Neural cell (in vitro differentiated cells): Measurements from ENCODE around the gene SRGAP2B.
"Not testable (repeated sequence)": the region's sequence is repeated elsewhere in the genome, so short reads cannot be mapped to it uniquely, and the experiment has no call there.

ENCODE experiments used
- CTCF ChIP-seq: fragments of 450-650 bp; IDR thresholded peaks from 2 replicates; pipeline ENCODE4 v1.5.1; 2014; ENCODE audit warnings: antibody characterized with exemption, mild to moderate bottlenecking, moderate library complexity; ENCODE audit not compliant: poor library complexity, severe bottlenecking
- EZH2 ChIP-seq: fragments of 200-600, 300-800 bp; shearing (Covaris generic), sonication (generic); IDR thresholded peaks from 2 replicates; pipeline ENCODE4 v1.6.1; 2014; ENCODE audit warnings: antibody characterized with exemption, low read length, borderline replicate concordance, mild to moderate bottlenecking; ENCODE audit not compliant: insufficient read depth, poor library complexity, severe bottlenecking
- MXI1 ChIP-seq: fragments of 450-650 bp; conservative IDR thresholded peaks from 2 replicates; pipeline ENCODE4 v1.6.1; 2014; ENCODE audit warnings: antibody characterized with exemption, mild to moderate bottlenecking; ENCODE audit not compliant: poor library complexity, severe bottlenecking
- POLR2AphosphoS5 ChIP-seq: IDR thresholded peaks from 2 replicates; pipeline ENCODE4 v1.6.1; 2012
- TAF1 ChIP-seq: IDR thresholded peaks from 2 replicates; pipeline ENCODE4 v1.6.1; 2012; ENCODE audit warnings: low read depth

GRCh38 chr1:145036019-145036418 is 59.1 kb downstream of the SRGAP2B start:
- not testable (repeated sequence) for TF ChIP-seq CTCF, MXI1, EZH2, POLR2AphosphoS5, TAF1
